Measurements from ENCODE around the gene CREB3L2. TPM values are rescaled to one million over a fixed set of nuclear protein-coding genes. Genes with fewer than 3 reads are reported as not detected.
"Not testable (repeated sequence)": the region's sequence is repeated elsewhere in the genome, so short reads cannot be mapped to it uniquely, and the experiment has no call there.

CREB3L2 gene
- total RNA-seq, 1 experiment from 2014 or later: 49.8 TPM

DNA sequence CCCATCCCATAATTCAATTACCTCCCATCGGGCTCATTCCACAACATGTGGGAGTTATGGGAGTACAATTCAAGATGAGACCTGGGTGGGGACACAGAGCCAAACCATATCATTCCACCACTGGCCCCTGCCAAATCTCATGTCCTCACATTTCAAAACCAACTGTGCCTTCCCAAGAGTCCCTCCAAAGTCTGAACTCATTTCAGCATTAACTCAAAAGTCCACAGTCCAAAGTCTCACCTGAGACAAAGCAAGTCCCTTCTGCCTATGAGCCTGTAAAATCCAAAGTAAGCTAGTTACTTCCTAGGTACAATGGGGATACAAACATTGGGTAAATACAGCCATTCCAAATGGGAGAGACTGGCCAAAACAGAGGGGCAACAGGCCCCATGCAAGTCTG is 170.3 kb downstream of the CREB3L2 start:
- ATAC-seq; POLR2A ChIA-PET; CTCF ChIA-PET; RAD21 ChIA-PET (ENCODE audit: low non-redundant PET in 1 of 2, low total read pairs in 2 of 2, uncharacterized antibody in 2 of 2, unreplicated experiment in 2 of 2); H4K20me1 ChIP-seq (ENCODE audit: insufficient read depth); intact Hi-C loops (cut with micrococcal nuclease); H3K4me1 ChIP-seq (ENCODE audit: control insufficient read depth in 1 of 2, insufficient read depth in 2 of 2, low read length in 2 of 2); H3K9ac ChIP-seq (ENCODE audit: low read length); BruUV-seq (replicated peaks); H3K36me3 ChIP-seq (ENCODE audit: control insufficient read depth in 1 of 2, insufficient read depth in 2 of 2, low read length in 2 of 2); H3K27ac ChIP-seq (ENCODE audit: low read depth, low read length); H3K9me2 ChIP-seq (ENCODE audit: insufficient read depth); H2AFZ ChIP-seq (ENCODE audit: low read depth, low read length, poor library complexity, severe bottlenecking); DNase-seq (ENCODE audit: low read depth, low spot score); H3K9me3 ChIP-seq (ENCODE audit: control insufficient read depth in 1 of 2, insufficient read depth in 1 of 2, low read depth in 1 of 2, low read length in 2 of 2); H3K4me3 ChIP-seq (replicated peaks in 1 of 2; ENCODE audit: low read depth in 1 of 2, low read length in 2 of 2); H3K4me2 ChIP-seq (ENCODE audit: low read length); H3K79me2 ChIP-seq (ENCODE audit: insufficient read depth, low read length): not testable (repeated sequence)
- H3K27me3 ChIP-seq (ENCODE audit: insufficient read depth, low read length): peaks cover 11% of the 10 kb centered on the region

DNA sequence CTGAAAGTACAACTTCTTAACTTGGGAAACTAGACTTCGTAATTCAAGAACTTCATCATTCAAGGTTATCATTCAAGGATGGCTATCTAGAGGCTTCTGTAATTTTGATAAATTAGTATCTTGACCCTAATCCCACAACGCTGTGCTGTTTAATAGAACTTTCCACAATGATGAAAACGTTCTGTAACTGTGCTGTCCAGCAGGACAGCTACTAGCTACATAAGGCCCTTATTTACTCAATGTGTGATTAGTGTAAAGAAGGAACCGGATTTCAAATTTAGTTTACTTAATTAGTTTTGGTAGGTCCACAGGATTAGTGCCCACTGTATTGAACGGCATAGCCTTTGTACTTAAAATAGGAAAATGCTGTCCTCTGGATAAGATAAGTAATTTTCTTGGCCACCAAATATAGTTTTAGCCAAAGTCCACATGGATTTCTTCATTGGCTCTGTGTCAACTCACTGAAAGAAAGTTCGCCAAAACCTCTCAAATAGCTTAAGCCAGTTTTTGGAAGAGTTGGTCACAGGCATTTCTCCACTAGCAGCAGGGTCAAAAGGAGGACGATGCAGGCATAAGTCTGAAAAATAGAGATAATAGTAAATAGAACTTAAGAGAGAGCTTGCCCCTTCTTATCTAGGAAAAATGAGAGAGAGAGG is 172.4 kb downstream of the CREB3L2 start:
- ChIA-PET POLR2A (no interaction called here), RAD21 (ENCODE audit: low non-redundant PET in 1 of 2, low total read pairs in 2 of 2, uncharacterized antibody in 2 of 2, unreplicated experiment in 2 of 2) (no interaction called here), CTCF (no interaction called here)
- H3K9me3 ChIP-seq (ENCODE audit: control insufficient read depth in 1 of 2, insufficient read depth in 1 of 2, low read depth in 1 of 2, low read length in 2 of 2): no peaks in the 10 kb centered on the region
- H3K9me2 ChIP-seq (ENCODE audit: insufficient read depth): no peaks in the 10 kb centered on the region
- no peaks in the 10 kb centered on the region for H3K4me1 ChIP-seq (ENCODE audit: control insufficient read depth in 1 of 2, insufficient read depth in 2 of 2, low read length in 2 of 2)
- DNase-seq (ENCODE audit: low read depth, low spot score): no peak
- H3K4me3 ChIP-seq (replicated peaks in 1 of 2; ENCODE audit: low read depth in 1 of 2, low read length in 2 of 2): no peak overlapping the region
- H3K79me2 ChIP-seq (ENCODE audit: insufficient read depth, low read length): no peaks in the 10 kb centered on the region
- no peak overlapping the region for H3K4me2 ChIP-seq (ENCODE audit: low read length)
- H4K20me1 ChIP-seq (ENCODE audit: insufficient read depth): no peaks in the 10 kb centered on the region
- H3K9ac ChIP-seq (ENCODE audit: low read length): no peak overlapping the region
- intact Hi-C loops (cut with micrococcal nuclease): no loop called here
- TF ChIP-seq SRF (IDR thresholded peaks at IDR 0.05; ENCODE audit: low read depth) (no peak), ELF1 (IDR thresholded peaks at IDR 0.05; ENCODE audit: borderline replicate concordance, low read depth) (no peak), CBX3 (IDR thresholded peaks at IDR 0.05; ENCODE audit: low read depth) (no peak), CEBPB (IDR thresholded peaks at IDR 0.05; ENCODE audit: low read depth) (no peak), RAD21 (IDR thresholded peaks at IDR 0.05; ENCODE audit: low read depth) (no peak)
- TF ChIP-seq, protein P1, sequence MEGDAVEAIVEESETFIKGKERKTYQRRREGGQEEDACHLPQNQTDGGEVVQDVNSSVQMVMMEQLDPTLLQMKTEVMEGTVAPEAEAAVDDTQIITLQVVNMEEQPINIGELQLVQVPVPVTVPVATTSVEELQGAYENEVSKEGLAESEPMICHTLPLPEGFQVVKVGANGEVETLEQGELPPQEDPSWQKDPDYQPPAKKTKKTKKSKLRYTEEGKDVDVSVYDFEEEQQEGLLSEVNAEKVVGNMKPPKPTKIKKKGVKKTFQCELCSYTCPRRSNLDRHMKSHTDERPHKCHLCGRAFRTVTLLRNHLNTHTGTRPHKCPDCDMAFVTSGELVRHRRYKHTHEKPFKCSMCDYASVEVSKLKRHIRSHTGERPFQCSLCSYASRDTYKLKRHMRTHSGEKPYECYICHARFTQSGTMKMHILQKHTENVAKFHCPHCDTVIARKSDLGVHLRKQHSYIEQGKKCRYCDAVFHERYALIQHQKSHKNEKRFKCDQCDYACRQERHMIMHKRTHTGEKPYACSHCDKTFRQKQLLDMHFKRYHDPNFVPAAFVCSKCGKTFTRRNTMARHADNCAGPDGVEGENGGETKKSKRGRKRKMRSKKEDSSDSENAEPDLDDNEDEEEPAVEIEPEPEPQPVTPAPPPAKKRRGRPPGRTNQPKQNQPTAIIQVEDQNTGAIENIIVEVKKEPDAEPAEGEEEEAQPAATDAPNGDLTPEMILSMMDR (IDR thresholded peaks at IDR 0.05 in 2 of 3, conservative IDR thresholded peaks at IDR 0.05 in 1 of 3; ENCODE audit: borderline replicate concordance in 1 of 3, insufficient read depth in 1 of 3, low read depth in 2 of 3, low read length in 2 of 3): no peak
- ATAC-seq: no peak
- no peaks in the 10 kb centered on the region for H3K36me3 ChIP-seq (ENCODE audit: control insufficient read depth in 1 of 2, insufficient read depth in 2 of 2, low read length in 2 of 2)
- H3K27ac ChIP-seq (ENCODE audit: low read depth, low read length): no peak overlapping the region
- H3K27me3 ChIP-seq (ENCODE audit: insufficient read depth, low read length): peaks cover 11% of the 10 kb centered on the region
- no peak overlapping the region for H2AFZ ChIP-seq (ENCODE audit: low read depth, low read length, poor library complexity, severe bottlenecking)
- BruUV-seq (replicated peaks): no TSS peak

Measured in HCT116 (cell line).